GM20431 (cell line): ENCODE results near the gene CSNK1G1.

Experiments used
- in situ Hi-C: fragments of 300-500 bp; cut with MseI, MboI; formaldehyde crosslinking; loops from one replicate; pipeline ENCODE4 v1.15.0; 2020; ENCODE audit warnings: low sequenced_read_pairs; ENCODE audit not compliant: unreplicated experiment

CSNK1G1 gene

GRCh38 chr15:64162869-64163658 lies 192.9 kb downstream of the CSNK1G1 start, which contains the start of gene PPIB:
TSS of gene PPIB (minus strand) at chr15:64163022. CDS start at chr15:64162986, 36 bp downstream.
- in situ Hi-C loops: no loop called here

DNA sequence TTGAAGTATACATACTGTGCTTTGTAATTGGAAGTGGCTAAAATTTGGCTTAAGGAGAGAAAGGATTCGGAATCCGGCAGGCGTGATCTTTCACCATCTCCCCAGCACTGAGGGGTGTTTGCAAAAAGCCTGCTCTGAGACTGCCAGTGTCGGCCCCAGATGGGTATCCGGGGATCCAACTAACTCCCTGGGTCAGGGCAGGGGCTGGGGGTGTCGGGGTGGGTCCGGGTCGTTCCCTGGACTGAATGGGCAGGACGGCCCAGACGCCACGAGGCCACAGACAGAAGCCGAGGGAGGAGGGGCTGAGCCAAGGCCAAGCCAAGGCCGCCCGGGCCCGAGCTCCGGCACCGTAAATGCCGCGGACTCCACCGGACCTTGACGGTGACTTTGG lies 193.5 kb downstream of the CSNK1G1 start:
- in situ Hi-C loops: no loop called here

- in situ Hi-C loops: no loop called here
Observed at GRCh38 chr15:64161688-64162477, 194.1 kb downstream of the CSNK1G1 start.

GRCh38 chr15:64158363-64159134 lies 197.4 kb downstream of the CSNK1G1 start:
- in situ Hi-C loops: no loop called here

GRCh38 chr15:64157599-64158125 lies 198.3 kb downstream of the CSNK1G1 start:
- in situ Hi-C loops: no loop called here

DNA sequence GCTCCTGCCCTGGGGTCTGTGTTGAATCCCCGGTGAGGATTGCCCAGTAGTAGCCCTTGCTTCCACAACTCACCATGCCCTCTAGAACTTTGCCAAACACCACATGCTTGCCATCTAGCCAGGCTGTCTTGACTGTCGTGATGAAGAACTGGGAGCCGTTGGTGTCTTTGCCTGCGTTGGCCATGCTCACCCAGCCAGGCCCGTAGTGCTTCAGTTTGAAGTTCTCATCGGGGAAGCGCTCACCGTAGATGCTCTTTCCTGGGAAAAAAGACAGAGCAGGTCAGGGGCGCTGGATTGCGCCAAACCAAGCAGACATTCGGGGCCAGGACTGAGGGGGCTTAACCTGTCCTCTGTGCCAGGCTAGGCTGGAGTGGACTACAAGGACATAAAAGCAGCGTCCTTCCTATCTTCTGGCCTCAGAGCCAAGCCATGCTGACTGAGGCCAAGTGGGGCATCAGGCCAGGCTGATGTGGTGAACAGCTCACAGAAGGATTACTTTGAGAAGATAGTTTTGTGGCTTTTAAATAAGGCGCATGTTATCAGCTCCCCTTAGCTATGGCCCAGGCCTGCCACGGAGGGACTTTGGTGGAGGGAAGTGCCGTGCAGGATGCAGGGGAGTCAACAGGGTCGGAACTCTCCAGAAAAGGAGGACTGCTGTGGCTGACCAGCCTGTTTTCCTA lies 199.2 kb downstream of the CSNK1G1 start:
- in situ Hi-C loops: no loop called here

DNA sequence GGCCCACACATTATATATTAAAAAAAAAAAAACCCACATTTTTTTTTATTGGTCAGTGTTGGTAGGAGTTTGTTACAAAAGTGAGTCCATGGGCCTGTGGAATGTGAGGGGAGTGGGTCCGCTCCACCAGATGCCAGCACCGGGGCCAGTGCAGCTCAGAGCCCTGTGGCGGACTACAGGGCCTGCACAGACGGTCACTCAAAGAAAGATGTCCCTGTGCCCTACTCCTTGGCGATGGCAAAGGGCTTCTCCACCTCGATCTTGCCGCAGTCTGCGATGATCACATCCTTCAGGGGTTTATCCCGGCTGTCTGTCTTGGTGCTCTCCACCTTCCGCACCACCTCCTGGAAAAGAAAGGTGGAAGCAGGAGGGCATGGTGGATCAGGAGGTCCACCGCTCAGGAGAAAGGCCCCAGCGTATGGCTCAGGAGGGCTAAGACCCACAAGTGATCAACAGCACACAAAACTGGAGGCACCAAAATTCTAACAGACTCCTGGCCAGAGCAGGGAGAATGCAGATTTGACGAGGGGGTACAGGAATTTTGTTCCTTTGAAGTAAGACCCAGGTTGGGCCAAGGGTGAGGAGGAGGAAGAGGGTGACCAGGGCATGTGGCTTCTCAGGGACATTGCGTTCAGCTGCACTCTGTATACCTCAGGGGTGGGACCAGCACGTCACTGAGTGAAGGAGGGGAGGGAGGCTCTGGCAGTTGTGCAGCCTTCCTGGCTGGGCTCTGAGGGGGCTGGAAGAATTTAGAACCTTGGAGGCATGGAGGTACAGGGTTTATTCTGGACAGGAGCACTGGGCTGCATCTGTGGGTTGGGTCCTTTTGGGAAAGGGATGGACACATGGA lies 199.9 kb downstream of the CSNK1G1 start:
- in situ Hi-C loops: no loop called here

- in situ Hi-C loops: no loop called here
Observed at GRCh38 chr15:64153480-64154367, 202.2 kb downstream of the CSNK1G1 start.

- in situ Hi-C loops: no loop called here
Observed at GRCh38 chr15:64152507-64153387, 203.2 kb downstream of the CSNK1G1 start.

DNA sequence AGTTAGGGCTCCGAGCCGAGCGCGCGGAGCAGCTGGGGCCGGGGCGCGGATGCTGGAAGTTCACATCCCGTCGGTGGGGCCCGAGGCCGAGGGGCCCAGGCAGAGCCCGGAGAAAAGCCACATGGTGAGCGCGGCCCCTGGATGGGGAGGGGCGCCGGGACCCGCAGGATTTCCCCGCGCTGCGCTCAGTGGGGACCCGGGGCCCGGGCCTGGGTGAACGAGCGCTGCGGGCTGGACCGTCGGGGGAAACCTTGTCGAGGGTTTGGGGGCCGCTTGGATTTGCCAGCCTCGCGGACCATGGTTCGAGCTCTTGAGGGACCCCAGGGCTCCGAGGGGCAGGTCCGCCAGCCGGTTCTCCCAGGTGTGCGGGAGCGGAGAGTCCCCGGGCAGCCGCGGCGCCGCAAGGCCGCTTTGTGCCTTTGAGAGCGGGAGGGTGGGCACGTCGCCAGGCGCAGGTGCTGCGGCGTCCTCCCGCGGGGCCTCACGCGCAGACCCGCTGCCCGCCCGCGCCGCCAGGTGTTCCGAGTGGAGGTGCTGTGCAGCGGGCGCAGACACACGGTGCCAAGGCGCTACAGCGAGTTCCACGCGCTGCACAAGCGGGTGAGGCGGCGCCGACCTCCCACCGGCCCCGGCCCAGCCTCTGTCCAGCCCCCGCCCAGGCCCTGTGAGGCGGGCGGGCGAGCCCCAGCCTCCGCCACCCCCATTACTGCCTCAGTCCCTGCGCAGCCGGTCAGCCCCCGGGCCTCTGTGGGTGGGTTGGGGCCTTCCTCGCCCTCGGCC lies 204.1 kb downstream of the CSNK1G1 start, which contains the start of gene SNX22:
Gene SNX22, plus strand, starts transcription at position 5 of the 780 bp plus-strand sequence. Its CDS starts 45 bp downstream, at position 50.
- in situ Hi-C loops: no loop called here

- in situ Hi-C loops: no loop called here
Observed at GRCh38 chr15:64149893-64150578, 205.9 kb downstream of the CSNK1G1 start.

DNA sequence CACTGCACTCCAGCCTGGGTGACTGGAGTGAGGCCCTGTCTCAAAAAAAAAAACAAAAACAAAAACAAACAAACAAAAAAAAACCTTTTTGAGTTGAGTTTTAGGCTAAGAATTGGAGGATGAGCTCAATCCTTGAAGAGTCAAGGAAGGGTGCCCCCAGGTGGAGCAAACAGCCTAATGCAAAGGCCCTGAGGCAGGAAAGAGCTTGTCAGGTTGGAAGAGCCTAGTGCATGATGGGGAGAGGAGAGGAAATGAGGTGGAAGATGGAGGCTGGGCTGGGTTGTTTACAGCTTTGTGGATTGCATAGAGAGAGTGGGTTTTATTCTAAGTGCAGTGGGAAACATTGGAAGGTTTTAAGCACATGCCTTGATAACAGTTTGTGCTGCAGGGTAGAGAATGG lies 206.5 kb downstream of the CSNK1G1 start:
- in situ Hi-C loops: no loop called here

DNA sequence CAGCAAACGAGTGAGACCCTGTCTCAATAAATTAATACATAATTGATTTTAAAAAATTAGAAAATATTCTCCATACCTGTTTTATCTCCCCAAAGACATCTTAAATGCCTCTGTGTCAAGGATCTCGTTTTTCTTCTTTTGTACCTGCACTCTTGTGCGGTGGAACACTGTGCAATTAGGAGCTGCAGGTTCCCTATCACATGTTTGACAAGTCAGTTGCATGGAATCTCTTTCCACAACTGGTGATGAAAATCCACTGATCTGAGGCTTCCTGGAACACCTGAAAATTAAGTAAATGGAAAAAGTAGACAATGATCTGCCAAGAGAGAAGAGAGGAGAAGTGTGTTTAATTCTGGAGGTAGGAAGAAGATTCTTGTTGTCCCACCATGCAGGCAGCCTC lies 207.4 kb downstream of the CSNK1G1 start:
- in situ Hi-C loops: no loop called here

- in situ Hi-C loops: no loop called here
Observed at GRCh38 chr15:64148168-64148567, 207.8 kb downstream of the CSNK1G1 start.

DNA sequence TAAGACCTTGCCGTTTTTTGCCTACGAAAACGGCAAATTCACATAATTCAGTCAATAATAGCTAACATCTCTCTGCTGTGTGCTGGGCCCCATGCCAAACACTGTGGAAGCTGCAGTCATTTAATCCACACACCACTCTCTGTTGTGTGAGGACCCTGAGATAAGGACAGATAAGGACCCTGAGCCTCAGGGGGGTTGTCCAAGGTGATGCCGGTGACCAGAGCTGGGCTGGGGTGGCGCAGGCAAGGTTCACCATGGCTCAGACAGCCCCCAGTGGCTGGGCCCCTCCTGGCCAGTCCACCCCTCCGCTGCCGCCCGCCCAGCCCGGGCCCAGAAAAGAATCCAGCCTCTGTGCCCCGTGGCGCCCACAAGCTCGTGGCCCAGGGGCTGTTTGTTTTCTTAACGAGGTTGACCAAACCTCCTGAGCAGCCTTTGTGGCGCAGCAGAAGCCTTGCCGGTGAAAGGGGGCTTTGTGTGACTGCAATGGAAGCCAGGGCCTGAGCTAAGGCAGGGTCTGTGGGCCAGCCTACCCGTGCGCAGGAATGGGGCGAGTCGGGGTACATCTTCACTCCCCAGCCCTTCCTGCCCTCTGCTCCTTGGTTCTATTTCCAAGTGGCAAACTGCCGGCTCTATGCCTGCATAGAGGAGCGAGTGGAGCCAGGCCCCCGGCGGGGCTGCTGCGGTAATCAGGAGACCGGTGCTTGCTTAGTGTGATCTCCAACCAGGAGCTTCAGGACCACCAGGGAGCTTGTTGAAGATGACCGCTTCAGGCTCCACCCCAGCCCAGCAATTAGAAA lies 208.9 kb downstream of the CSNK1G1 start:
- in situ Hi-C loops: no loop called here
